ENCODE measurements around the gene ZNF467. TPM values are rescaled to one million over a fixed set of nuclear protein-coding genes. Genes with fewer than 3 reads are reported as not detected.

Gene ZNF467
- total RNA-seq, 2 donors from 2014 or later, result 7.9 to 10.4 TPM

DNA sequence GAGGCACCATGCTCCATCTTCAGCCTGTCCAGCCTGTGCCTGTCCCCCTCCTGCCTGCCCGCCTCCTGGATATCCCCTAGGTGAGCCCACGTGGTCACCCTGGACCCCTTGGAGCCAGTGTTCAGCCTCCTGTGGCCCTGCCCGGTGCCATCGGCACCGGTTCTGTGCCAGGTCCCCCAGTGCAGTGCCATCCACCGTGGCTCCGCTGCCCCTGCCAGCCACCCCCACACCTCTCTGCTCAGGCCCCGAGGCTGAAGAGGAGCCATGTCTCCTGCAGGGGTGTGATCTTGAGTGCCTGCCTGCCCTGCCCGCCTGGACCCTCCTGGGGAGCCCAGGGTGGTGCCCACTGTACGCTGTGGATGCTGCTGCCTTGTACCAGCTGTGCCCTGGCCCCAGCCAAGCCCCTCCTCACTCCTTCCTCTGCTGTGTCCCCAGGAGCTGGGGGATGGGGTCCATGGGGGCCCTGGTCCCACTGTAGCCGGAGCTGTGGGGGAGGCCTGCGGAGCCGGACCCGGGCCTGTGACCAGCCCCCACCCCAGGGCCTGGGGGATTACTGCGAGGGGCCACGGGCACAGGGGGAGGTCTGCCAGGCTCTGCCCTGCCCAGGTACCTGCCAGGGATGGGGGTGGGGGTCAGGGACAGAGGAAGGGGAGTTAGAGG lies 38.6 kb upstream of the ZNF467 start:
- ATAC-seq, result no peak
- no peak for DNase-seq
- intact Hi-C loops (cut with DNase I), result no loop called here

DNA sequence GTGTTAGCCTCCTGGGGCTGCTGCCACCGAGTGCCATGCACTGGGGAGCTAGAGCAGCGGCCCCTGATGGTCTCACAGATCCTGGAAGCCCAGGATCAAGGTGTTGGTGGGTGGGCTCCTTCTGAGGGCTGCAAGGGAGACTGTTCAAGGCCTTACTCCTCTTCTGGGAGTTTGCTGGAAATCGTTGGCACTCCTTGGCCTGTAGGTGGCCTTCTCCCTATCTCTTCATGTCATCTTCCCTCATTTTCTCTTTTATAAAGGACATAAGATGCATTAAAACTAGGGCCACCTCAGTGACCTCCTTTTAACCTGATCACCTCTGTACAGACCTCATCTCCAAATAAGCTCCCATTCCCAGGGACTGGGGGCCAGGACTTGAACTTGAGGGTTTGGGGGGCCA lies 37.8 kb upstream of the ZNF467 start:
- intact Hi-C loops (cut with DNase I), result no loop called here
- ATAC-seq (no peak), DNase-seq (no peak)

DNA sequence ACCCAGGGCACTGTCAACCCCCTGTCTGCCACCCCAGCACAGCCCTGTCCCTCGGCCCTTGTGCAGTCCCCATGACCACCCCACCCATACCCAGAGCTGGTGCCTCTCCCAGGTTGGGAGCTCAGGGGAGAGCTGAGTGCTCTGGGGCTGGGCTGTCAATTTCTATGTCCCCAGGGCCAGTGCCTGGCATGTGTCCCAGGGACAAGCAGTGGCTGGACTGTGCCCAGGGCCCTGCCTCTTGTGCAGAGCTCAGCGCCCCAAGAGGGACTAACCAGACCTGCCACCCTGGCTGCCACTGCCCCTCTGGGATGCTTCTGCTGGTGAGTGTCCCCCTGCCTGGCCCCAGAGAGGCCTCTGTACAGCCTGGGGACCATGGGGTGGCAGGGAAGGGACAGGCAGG lies 35.8 kb upstream of the ZNF467 start:
- DNase-seq (no peak), ATAC-seq (peak in 1 of 2 donors; percentile 15)
- intact Hi-C loops (cut with DNase I), result no loop called here

DNA sequence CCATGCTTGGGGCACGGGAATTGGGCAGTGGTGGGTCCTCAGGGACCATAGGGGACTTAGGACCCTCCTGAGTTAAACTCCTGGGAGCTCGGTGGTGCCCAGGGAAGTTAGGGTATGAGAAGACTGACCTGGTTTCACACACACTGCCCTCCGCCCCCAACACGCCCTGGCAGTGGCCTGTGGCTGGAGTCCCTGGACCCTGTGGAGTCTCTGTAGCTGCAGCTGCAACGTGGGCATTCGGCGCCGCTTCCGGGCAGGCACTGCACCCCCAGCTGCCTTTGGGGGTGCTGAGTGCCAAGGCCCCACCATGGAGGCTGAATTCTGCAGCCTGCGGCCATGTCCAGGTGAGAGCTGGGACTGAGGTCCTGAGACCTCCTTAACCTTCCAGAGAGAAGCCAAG lies 34.9 kb upstream of the ZNF467 start:
- intact Hi-C loops (cut with DNase I), result no loop called here
- DNase-seq, result no peak
- ATAC-seq, result no peak

DNA sequence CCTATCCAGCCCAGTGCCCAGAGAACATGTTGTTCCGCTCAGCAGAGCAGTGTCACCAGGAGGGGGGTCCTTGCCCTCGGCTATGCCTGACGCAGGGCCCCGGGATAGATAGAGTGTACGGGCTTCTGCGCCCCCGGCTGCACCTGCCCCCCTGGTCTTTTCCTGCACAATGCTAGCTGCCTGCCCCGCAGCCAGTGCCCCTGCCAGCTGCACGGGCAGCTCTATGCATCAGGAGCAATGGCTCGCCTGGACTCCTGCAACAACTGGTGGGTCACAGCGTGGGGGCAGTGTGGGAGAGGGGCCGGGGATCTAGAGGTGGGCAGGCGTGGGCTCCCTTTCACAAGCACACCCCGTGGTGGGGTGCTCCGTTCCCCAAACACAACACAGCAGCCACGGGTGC lies 33.3 kb upstream of the ZNF467 start:
- no peak for ATAC-seq
- intact Hi-C loops (cut with DNase I), result no loop called here
- no peak for DNase-seq

DNA sequence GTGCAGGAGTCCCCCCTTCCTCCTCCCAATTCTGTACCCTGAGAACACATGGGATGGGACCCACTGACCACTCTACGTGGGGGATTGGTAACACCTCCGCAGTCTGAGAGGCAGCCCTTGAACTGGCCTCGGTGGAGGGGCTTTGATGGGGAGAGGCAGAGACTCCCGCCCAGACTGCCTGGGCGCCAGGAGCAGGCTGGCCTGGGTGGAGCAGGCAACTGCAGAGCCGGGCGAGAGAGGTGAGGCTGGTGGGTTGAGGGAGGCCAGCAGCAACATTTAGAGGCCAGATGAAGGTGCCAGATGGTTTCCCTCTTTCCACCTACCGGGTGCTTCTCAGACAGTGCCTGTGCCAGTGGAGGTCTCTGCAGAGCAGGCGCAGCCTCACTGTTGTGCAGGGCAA lies 30.7 kb upstream of the ZNF467 start:
- no peak for DNase-seq
- no peak for ATAC-seq
- intact Hi-C loops (cut with DNase I), result no loop called here

DNA sequence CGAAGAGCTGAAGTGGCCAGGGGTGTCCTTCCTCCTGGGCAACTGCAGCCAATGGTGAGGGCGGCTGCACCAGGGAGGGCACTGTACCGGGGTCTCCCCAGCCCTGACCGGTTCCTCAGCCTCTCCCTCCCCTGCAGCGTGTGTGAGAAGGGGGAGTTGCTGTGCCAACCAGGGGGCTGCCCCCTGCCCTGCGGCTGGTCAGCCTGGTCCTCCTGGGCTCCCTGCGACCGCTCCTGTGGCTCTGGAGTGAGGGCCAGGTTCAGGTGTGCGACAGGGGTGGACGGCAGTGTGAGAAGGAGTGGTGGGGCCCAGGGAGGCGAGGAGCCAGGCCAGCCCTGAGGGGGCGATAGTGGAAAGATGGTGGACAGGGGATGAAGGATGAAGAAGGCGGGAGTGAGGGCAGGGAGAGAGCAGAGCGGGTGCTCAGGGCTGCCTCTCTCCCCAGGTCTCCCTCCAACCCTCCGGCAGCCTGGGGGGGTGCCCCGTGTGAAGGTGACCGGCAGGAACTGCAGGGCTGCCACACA lies 30.2 kb upstream of the ZNF467 start:
- intact Hi-C loops (cut with DNase I), result no loop called here
- no peak for DNase-seq
- no peak for ATAC-seq

DNA sequence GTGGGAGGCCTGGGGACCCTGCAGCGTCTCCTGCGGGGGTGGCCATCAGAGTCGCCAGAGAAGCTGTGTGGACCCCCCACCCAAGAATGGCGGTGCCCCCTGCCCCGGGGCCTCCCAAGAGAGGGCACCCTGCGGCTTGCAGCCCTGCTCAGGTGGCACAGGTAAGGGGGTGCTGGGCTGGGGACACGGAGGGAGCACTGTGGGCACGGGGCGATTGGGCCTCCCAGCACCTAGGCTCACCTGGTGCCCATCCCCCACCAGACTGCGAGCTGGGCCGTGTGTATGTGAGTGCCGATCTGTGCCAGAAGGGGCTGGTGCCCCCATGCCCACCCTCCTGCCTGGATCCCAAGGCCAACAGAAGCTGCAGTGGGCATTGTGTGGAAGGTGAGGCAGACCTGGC lies 29.6 kb upstream of the ZNF467 start:
- intact Hi-C loops (cut with DNase I), result no loop called here

DNA sequence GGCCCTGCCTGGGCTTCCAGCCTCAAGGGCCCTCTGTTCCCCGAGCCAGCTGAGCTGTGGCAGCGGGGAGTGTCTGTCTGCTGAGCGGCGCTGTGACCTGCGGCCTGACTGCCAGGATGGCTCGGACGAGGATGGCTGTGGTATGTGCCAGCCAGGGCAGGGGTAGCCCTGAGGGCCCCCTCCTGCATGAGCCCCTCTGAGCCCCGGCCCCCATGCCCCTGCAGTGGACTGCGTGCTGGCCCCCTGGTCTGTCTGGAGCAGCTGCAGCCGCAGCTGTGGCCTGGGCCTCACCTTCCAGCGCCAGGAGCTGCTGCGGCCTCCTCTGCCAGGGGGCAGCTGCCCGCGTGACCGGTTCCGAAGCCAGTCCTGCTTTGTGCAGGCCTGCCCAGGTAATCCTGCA lies 28.4 kb upstream of the ZNF467 start:
- ATAC-seq, result no peak
- intact Hi-C loops (cut with DNase I), result no loop called here
- DNase-seq, result no peak

More for the DNA sequence above, 29.6 kb upstream of the ZNF467 start:
- DNase-seq, result no peak
- no peak for ATAC-seq

DNA sequence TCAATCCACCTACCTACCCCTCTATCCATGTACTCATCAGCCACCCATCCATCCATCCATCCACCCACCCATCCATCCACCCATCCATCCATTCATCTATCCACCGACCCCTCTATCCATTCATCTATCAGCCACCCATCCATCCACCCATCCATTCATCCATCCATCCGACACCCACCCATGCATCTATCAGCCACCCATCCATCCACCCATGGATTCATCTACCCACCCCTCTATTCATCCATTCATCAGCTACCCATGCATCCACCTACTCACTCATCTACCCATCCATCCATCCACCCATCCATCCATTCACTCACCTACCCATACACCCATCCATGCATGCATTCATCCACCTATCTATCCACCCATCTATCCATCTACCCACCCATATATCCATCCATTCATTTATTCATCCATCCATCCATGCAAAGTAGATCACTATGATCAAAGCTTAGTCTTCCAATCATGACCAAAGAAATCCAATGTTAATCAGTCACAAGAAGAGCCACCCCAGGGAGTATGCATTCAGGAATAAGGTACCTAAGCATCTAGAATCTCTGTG lies 27.7 kb upstream of the ZNF467 start:
- no peak for ATAC-seq
- no peak for DNase-seq
- intact Hi-C loops (cut with DNase I), result no loop called here

DNA sequence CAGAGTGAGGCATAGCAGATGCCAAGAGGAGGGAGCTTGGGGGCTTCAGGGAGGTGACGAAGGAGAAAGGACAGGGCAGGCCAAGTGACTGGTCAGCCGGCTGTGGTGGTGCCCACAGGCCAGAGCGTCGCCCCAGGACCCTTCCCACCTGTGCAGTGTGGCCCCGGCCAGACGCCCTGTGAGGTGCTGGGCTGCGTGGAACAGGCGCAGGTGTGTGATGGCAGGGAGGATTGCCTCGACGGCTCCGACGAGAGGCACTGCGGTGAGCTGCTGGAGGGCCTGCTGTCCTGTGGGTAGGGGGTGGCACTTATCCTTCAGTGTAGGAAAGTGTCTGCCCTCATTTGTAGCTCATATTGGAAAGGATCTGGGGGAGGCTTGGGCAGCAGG lies 26.8 kb upstream of the ZNF467 start:
- no peak for ATAC-seq
- DNase-seq, result no peak
- intact Hi-C loops (cut with DNase I), result no loop called here

DNA sequence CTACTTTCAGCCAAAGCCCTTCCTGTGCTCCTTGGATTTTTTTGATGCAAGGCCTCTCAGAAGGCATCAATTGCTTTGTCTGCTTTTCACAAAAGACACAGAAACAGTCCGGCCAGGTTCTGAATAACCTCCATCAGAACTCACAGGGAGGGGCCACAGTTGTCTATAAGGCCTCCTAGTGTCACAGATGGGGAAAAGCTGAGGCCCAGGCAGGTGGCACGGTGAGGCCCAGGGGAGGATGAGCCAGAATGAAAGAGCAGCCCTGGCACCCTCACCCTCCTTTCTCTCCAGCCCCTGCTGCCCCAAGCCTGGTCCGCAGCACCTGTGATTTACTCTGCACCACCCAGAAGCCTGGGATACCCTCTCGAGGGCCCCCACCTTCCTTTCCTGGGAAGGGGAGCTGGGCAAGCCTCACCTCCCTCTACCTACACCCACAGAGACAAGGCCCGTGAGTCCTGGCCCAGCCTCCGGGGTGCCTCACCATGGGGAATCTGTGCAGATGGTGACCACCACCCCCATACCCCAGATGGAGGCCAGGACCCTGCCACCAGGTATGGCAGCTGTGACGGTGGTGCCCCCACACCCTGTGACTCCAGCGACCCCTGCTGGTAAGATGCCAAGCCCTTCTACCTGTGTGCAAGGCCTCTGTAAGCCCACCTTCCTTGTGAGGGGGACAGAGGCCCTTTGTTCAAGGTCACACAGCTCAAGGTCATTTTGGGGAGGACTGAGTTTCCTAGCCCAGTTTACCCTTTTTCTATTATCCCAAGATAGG lies 26.2 kb upstream of the ZNF467 start:
- peak in 1 of 2 donors; percentile 12 for ATAC-seq
- intact Hi-C loops (cut with DNase I), result no loop called here
- DNase-seq, result no peak

DNA sequence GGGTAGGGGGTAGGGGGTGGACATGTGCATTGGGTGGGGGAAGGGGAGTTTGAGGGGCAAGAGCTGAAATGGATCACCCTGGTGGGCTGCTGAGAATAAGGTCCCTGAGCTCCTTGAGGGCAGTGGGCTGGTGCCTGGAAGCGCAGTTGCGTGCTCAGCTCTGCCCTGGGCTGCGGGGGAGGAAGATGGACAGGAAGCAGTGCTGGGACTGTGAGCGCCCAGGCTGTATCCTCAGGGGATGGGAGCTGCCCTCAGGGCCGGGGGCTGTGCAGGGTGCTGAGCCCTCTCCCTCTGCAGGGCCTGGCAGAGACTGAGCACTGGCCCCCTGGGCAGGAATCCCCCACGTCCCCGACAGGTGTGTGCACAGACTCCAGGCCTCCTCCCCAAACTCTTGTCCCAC lies 24.4 kb upstream of the ZNF467 start:
- intact Hi-C loops (cut with DNase I), result no loop called here
- DNase-seq, result no peak
- ATAC-seq, result no peak

DNA sequence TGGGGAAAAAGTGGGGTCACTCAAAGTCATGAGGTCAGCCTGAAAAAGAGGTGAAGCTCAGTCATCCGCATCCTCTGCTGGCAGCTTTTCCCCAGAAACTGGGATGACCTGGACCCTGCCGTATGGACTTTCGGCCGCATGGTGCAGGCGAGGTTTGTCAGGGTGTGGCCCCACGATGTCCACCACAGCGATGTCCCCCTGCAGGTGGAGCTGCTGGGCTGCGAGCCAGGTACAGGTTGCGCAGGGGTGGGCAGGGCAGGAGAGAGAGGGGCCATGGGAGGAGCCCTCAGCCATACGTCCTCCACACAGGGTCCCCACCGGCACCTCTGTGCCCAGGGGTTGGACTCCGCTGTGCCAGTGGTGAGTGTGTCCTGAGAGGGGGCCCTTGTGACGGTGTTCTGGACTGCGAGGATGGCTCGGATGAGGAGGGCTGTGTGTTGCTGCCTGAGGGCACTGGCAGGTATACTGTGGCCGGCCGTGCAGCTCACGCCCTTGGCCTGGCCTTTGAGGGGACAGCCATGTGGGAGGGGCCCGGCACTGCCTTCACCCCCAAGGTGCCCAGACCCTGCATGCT lies 23.0 kb upstream of the ZNF467 start:
- intact Hi-C loops (cut with DNase I), result no loop called here
- DNase-seq (no peak), ATAC-seq (no peak)

DNA sequence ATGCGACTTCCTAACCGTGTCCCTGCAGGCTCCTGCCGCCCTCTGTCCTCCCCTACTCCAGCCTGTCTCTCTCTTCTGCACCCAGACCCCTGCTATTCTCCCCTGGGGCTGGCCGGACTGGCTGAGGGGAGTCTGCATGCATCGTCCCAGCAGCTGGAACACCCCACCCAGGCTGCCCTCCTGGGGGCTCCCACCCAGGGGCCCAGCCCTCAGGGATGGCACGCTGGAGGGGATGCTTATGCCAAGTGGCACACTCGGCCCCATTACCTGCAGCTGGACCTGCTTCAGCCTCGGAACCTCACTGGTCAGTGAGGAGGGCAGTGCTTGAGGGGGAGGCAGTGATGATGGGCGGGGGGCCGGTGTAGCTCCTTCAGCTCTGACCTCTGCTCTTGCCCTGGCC lies 21.7 kb upstream of the ZNF467 start:
- DNase-seq, result no peak
- ATAC-seq, result no peak
- intact Hi-C loops (cut with DNase I), result no loop called here

DNA sequence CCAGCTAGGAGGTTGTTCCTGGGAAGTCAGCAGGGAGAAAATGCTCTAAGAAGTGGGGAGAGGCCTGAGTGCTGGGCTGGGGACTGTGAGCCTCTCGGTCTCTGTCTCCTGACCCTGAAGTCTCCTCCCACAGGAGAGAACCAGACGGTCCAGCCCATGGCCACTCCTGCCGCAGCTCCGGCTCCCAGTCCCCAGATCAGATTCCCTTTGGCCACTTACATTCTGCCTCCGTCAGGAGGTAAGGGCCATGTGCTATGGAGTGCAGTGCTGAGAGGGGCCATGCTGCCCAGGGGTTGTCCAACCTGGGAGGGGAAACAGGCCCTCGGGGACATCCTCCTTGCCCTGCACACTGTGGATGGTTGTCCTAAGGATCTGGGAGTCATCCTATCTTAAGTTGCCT lies 21.3 kb upstream of the ZNF467 start:
- no peak for DNase-seq
- no peak for ATAC-seq
- intact Hi-C loops (cut with DNase I), result no loop called here

DNA sequence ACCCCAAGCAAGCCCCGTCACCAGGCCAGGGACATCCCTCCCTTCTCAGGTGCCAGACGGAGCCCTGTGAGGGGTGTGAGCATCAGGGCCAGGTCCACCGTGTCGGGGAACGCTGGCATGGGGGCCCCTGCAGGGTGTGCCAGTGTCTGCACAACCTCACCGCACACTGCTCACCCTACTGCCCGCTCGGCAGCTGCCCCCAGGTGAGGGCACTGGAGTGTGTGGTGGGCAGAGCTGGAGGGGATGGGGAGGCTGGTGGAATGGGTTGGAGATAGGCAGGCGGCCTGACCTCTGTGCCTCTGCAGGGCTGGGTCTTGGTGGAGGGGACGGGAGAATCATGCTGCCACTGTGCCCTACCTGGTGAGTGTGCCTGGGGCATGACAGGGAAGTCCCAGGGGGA lies 19.9 kb upstream of the ZNF467 start:
- DNase-seq (no peak), ATAC-seq (no peak)
- intact Hi-C loops (cut with DNase I), result no loop called here

DNA sequence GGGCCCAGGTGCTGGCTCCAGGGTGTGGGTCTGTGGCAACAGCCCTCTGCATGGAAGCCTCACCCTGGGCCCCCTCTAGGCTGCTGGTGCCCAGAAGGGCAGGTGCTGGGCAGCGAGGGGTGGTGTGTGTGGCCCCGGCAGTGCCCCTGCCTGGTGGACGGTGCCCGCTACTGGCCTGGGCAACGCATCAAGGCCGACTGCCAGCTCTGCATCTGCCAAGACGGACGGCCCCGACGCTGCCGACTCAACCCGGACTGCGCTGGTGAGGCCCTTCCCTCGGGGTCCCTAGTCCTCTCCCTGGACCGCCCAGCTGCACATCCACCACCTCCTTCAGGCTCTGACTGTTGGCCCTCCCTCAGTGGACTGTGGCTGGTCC lies 18.8 kb upstream of the ZNF467 start:
- ATAC-seq, result no peak
- DNase-seq, result no peak
- intact Hi-C loops (cut with DNase I), result no loop called here

DNA sequence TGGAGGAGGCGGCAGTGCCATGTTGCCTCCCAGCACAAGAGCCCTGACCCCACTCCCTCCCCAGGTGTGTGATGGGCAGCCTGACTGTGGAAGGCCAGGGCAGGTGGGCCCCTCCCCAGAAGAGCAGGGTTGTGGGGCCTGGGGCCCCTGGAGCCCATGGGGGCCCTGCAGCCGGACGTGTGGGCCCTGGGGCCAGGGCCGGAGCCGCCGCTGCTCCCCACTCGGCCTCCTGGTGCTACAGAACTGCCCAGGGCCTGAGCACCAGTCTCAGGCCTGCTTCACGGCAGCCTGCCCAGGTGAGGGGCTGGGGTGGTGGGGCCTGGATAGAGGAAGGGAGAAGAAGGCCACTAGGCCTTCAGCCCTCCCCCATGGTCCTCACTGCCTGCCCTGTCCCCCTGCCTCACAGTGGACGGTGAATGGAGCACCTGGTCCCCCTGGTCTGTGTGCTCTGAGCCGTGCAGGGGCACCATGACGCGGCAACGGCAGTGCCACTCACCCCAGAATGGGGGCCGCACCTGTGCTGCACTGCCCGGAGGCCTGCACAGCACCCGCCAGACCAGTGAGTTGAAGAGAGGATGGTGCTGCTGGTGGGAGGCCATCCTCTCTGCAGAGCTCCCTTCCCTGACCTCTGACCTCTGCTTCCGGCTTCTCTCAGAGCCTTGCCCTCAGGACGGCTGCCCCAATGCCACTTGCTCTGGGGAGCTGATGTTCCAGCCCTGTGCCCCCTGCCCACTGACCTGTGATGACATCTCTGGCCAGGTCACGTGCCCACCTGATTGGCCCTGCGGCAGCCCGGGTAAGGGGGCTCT lies 18.2 kb upstream of the ZNF467 start:
- intact Hi-C loops (cut with DNase I), result no loop called here
- no peak for ATAC-seq
- DNase-seq, result no peak
